ACC112 (cell line): ENCODE data around the gene MALRD1.

Experiments used
- H2AFZ ChIP-seq: fragments of 200-600 bp; sonication (generic); one replicate; pipeline ENCODE4 v1.6.0; 2017; ENCODE audit warnings: antibody characterized with exemption, low read length; ENCODE audit not compliant: unreplicated experiment
- H3K27ac ChIP-seq: fragments of 200-600 bp; sonication (generic); 2 replicates; pipeline ENCODE4 v1.5.1; 2014; ENCODE audit warnings: low read depth, mild to moderate bottlenecking, antibody characterized with exemption, low read length, moderate library complexity
- H3K27me3 ChIP-seq: fragments of 200-600 bp; sonication (generic); 2 replicates; pipeline ENCODE4 v1.6.1; 2014; ENCODE audit warnings: mild to moderate bottlenecking, antibody characterized with exemption, low read length, moderate library complexity, mixed read lengths; ENCODE audit not compliant: insufficient read depth
- H3K36me3 ChIP-seq: fragments of 200-600 bp; sonication (generic); 2 replicates; pipeline ENCODE4 v1.6.1; 2016; ENCODE audit warnings: mild to moderate bottlenecking, antibody characterized with exemption, low read length, moderate library complexity, mixed read lengths; ENCODE audit not compliant: insufficient read depth
- H3K4me1 ChIP-seq: fragments of 200-600 bp; sonication (generic); one replicate; pipeline ENCODE4 v1.6.1; 2016; ENCODE audit warnings: low read length, mixed read lengths; ENCODE audit not compliant: insufficient read depth, unreplicated experiment, control insufficient read depth
- H3K4me3 ChIP-seq: fragments of 200-600 bp; sonication (generic); 2 replicates; pipeline ENCODE4 v1.5.1; 2014; ENCODE audit warnings: mild to moderate bottlenecking, low read depth, low read length
- H3K79me2 ChIP-seq: fragments of 200-600 bp; sonication (generic); one replicate; pipeline ENCODE4 v1.6.0; 2016; ENCODE audit warnings: low read length; ENCODE audit not compliant: control insufficient read depth, unreplicated experiment, insufficient read depth

The MALRD1 gene

GRCh38 chr10:19098803-19099202 is 50.2 kb downstream of the MALRD1 start:
- H3K79me2 ChIP-seq: no peaks in the 10 kb centered on the region

DNA sequence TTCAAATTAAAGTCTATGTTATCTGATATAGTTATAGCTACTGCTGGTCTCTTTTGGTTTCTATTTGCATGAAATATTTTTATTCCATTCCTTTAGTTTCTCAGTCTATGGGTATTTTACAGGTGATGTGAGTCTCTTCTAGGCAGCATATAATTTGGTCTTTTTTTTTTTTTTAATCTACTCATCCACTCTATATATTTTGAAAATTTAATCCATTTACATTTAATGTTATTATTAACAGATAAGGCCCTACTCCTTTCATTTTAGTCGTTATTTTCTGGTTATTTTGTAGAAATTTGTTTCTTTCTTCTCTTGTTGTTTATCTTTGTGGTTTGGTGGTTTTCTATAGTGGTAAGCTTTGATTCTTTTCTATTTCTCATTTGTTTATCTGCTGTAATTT is 58.8 kb downstream of the MALRD1 start:
- no peak overlapping the region for H3K4me3 ChIP-seq
- no peaks in the 10 kb centered on the region for H3K36me3 ChIP-seq
- no peak overlapping the region for H3K27ac ChIP-seq
- H3K4me1 ChIP-seq: no peaks in the 10 kb centered on the region
- H3K79me2 ChIP-seq: no peaks in the 10 kb centered on the region
- no peak overlapping the region for H2AFZ ChIP-seq
- no peaks in the 10 kb centered on the region for H3K27me3 ChIP-seq

More at GRCh38 chr10:19098803-19099202, 50.2 kb downstream of the MALRD1 start:
- Histone ChIP-seq H3K4me3 (no peak overlapping the region), H3K27me3 (no peaks in the 10 kb centered on the region), H3K4me1 (no peaks in the 10 kb centered on the region), H3K27ac (no peak overlapping the region), H2AFZ (no peak overlapping the region), H3K36me3 (no peaks in the 10 kb centered on the region)

DNA sequence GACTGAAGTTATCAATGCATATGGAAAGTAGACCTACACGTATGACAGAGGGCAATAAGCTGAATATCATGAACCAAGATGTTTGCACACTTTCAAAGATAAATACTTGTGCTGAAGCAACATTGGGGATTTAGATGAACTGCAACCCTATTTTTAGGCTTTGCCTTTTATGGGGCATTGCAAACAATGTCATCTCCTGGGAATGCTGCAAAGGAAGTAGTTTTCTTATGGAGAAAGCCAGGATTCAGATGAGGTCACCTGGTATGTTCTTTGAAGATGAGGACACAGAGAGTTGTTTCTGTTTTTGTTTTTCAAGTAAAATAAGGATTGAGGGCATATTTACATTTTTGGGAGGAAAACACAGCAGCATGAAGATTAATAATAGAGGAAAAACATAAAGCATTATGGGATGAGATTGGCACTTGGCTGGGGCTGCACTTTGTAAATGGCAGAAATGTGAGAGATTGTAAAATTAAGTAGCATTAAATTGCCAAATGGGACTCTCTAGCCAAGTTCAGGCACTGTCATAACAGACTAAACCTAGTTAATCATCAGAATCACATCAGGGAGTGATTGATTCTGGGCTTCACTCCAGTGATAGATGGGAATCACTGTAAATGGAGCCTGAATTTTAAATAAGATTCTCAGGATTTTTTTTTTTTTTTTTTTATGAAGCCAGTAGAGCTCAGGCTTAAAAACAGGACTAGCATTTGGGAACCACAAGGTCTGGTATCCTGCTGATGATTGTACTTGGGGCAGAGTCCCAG is 63.1 kb downstream of the MALRD1 start:
- Histone ChIP-seq H3K27ac (no peak overlapping the region), H3K4me3 (no peak overlapping the region), H3K79me2 (no peaks in the 10 kb centered on the region), H3K27me3 (no peaks in the 10 kb centered on the region), H3K4me1 (no peaks in the 10 kb centered on the region), H3K36me3 (no peaks in the 10 kb centered on the region), H2AFZ (no peak overlapping the region)

GRCh38 chr10:19117438-19117837 is 68.8 kb downstream of the MALRD1 start:
- Histone ChIP-seq H3K4me1 (no peaks in the 10 kb centered on the region), H3K4me3 (no peak overlapping the region), H3K27ac (no peak overlapping the region), H3K79me2 (no peaks in the 10 kb centered on the region), H2AFZ (no peak overlapping the region), H3K36me3 (no peaks in the 10 kb centered on the region), H3K27me3 (no peaks in the 10 kb centered on the region)

GRCh38 chr10:19119191-19119590 is 70.6 kb downstream of the MALRD1 start:
- no peak overlapping the region for H2AFZ ChIP-seq
- H3K36me3 ChIP-seq: no peaks in the 10 kb centered on the region
- H3K27me3 ChIP-seq: no peaks in the 10 kb centered on the region
- H3K27ac ChIP-seq: no peak overlapping the region
- no peak overlapping the region for H3K4me3 ChIP-seq
- H3K79me2 ChIP-seq: no peaks in the 10 kb centered on the region
- no peaks in the 10 kb centered on the region for H3K4me1 ChIP-seq

DNA sequence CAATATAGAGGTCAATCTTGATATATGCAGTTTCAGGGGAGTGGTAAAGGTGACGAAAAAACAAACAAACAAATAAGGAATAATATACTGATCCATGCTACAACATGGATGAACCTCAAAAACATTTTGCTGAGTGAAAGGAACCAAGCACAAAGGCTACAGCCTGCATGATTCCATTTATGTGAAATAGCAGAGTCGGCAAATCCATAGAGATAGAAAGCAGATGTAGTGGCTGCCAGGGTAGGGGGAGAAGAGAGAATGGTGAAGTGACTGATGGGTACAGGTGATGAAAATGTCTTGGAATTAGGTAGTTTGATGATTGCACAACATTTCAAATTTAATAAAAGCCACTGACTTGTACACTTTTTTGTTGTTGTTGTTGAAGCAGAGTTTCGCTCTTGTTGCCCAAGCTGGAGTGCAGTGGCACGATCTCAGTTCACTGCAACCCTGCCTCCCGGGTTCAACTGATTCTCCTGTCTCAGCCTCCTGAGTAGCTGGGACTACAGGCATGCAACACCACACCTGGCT is 71.8 kb downstream of the MALRD1 start:
- H3K79me2 ChIP-seq: no peaks in the 10 kb centered on the region
- H3K4me1 ChIP-seq: no peaks in the 10 kb centered on the region
- H3K4me3 ChIP-seq: no peak overlapping the region
- H3K27me3 ChIP-seq: no peaks in the 10 kb centered on the region
- H2AFZ ChIP-seq: no peak overlapping the region
- no peaks in the 10 kb centered on the region for H3K36me3 ChIP-seq
- no peak overlapping the region for H3K27ac ChIP-seq

GRCh38 chr10:19133992-19134391 is 85.4 kb downstream of the MALRD1 start:
- Histone ChIP-seq H3K4me1 (no peaks in the 10 kb centered on the region), H3K36me3 (no peaks in the 10 kb centered on the region), H3K27me3 (no peaks in the 10 kb centered on the region), H3K79me2 (no peaks in the 10 kb centered on the region), H2AFZ (no peak overlapping the region), H3K4me3 (no peak overlapping the region), H3K27ac (no peak overlapping the region)

- Histone ChIP-seq H3K4me3 (no peak overlapping the region), H3K36me3 (no peaks in the 10 kb centered on the region), H3K4me1 (no peaks in the 10 kb centered on the region), H2AFZ (no peak overlapping the region), H3K79me2 (no peaks in the 10 kb centered on the region), H3K27me3 (no peaks in the 10 kb centered on the region), H3K27ac (no peak overlapping the region)
Measured at GRCh38 chr10:19142967-19143366, 94.4 kb downstream of the MALRD1 start.

DNA sequence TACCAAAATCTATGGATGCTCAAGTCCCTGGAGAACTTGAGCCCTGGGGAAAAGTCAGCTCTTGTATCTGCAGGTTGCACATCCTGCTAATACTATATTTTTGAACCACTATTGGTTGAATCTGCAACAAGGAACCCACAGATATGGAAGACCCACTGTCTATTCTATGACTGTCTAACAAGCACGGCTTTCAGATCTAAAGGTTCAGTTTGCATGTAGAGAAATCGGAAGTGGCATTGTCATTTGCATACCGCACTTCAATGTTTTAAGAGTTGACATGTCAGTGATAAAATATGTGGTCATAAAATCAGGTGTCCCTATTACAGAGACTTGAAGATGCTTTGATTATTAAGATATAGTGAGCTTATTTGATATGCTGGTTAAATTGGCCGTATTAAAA is 95.6 kb downstream of the MALRD1 start:
- Histone ChIP-seq H2AFZ (no peak overlapping the region), H3K27ac (no peak overlapping the region), H3K4me1 (no peaks in the 10 kb centered on the region), H3K4me3 (no peak overlapping the region), H3K27me3 (no peaks in the 10 kb centered on the region), H3K79me2 (no peaks in the 10 kb centered on the region), H3K36me3 (no peaks in the 10 kb centered on the region)

DNA sequence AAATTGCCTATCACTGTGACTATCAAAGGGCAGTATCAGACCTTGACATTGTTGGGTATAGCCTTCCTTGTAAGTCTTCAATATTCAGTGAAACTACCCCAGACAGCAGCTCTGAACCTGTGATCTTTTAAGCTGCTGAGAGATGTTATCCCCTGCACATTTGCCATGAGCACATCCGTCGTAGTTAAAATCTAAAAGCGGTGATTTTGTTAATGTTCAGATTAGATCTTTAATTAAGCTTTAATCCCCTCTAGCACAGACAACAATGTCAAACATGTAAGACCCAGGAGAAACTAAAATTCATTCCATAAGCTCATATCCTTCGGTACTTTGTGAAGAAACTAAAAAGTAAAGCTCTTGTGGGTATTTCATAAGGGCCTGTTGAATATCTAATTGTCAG is 105.8 kb downstream of the MALRD1 start:
- Histone ChIP-seq H2AFZ (no peak overlapping the region), H3K27me3 (no peaks in the 10 kb centered on the region), H3K79me2 (no peaks in the 10 kb centered on the region), H3K36me3 (no peaks in the 10 kb centered on the region), H3K27ac (no peak overlapping the region), H3K4me1 (no peaks in the 10 kb centered on the region), H3K4me3 (no peak overlapping the region)

DNA sequence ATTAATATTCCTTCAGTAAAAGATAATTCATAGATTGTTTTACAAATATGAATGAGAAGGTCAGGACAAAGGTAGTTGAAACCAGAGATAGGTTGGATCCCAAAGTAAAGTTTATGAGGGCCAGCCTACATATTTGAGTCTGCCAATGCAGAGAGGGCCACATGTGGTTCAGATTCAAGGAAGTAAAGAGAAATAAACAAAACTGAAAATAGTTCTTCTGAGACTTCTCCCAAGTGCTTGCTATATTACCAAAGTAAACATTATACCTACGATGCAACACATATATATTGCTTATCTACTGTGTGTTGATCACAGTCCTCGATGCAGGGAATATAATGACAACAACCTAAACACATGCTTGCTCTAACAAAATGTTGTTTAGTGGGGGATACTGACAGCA is 109.8 kb downstream of the MALRD1 start:
- Histone ChIP-seq H2AFZ (no peak overlapping the region), H3K79me2 (no peaks in the 10 kb centered on the region), H3K27me3 (no peaks in the 10 kb centered on the region), H3K36me3 (no peaks in the 10 kb centered on the region), H3K27ac (no peak overlapping the region), H3K4me1 (no peaks in the 10 kb centered on the region), H3K4me3 (no peak overlapping the region)
